Fibroblast of skin of left quadriceps (primary cell): ENCODE results near the gene TTI1.

ENCODE experiments used
- DNase-seq, 2 experiments: peaks; one replicate each; pipeline ENCODE4 v3.0.0-alpha.2; 2013; ENCODE audit warnings: low read depth in 2 of 2

The TTI1 gene

GRCh38 chr20:38055294-38055693 lies 22.0 kb upstream of the TTI1 start:
- DNase-seq: no peak

- DNase-seq: no peak
Observed at GRCh38 chr20:38054647-38055046, 21.4 kb upstream of the TTI1 start.

- DNase-seq: no peak
Observed at GRCh38 chr20:38052870-38053269, 19.6 kb upstream of the TTI1 start.

GRCh38 chr20:38050686-38051085 lies 17.4 kb upstream of the TTI1 start:
- DNase-seq: no peak

GRCh38 chr20:38049800-38050199 lies 16.5 kb upstream of the TTI1 start:
- DNase-seq: peak in 1 of 2 experiments; percentile 36

- no peak for DNase-seq
Observed at GRCh38 chr20:38046572-38046971, 13.3 kb upstream of the TTI1 start.

- no peak for DNase-seq
Observed at GRCh38 chr20:38044685-38045084, 11.4 kb upstream of the TTI1 start.

GRCh38 chr20:38043512-38044300 lies 10.4 kb upstream of the TTI1 start:
- peak; percentile 16 to 25 for DNase-seq

GRCh38 chr20:38040276-38040675 lies 7.0 kb upstream of the TTI1 start:
- DNase-seq: no peak

- no peak for DNase-seq
Observed at GRCh38 chr20:38036366-38036765, 3.1 kb upstream of the TTI1 start.

GRCh38 chr20:38034961-38035360 lies 1.7 kb upstream of the TTI1 start:
- no peak for DNase-seq

- DNase-seq: no peak
Observed at GRCh38 chr20:38034108-38034649, 923 bp upstream of the TTI1 start.

GRCh38 chr20:38032585-38033329 lies 499 bp downstream of the TTI1 start:
- DNase-seq: no peak

GRCh38 chr20:38031957-38032356 lies 1.3 kb downstream of the TTI1 start:
- DNase-seq: no peak

GRCh38 chr20:38029453-38029852 lies 3.8 kb downstream of the TTI1 start:
- no peak for DNase-seq

GRCh38 chr20:38024496-38024895 lies 8.8 kb downstream of the TTI1 start:
- DNase-seq: no peak

GRCh38 chr20:38023181-38024001 lies 9.9 kb downstream of the TTI1 start:
- DNase-seq: peak; percentile 67 to 74

GRCh38 chr20:38021087-38021772 lies 12.0 kb downstream of the TTI1 start:
- no peak for DNase-seq

- DNase-seq: no peak
Observed at GRCh38 chr20:38018385-38018784, 14.9 kb downstream of the TTI1 start.

GRCh38 chr20:38017959-38018358 lies 15.3 kb downstream of the TTI1 start:
- DNase-seq: no peak

- DNase-seq: no peak
Observed at GRCh38 chr20:38013887-38014286, 19.4 kb downstream of the TTI1 start.
